Activated T-cell treated with anti-CD3 and anti-CD28 coated beads for 48 hours (primary cell): ENCODE data around the gene C17orf113.
"Not testable (repeated sequence)": the region's sequence is repeated elsewhere in the genome, so short reads cannot be mapped to it uniquely, and the experiment has no call there.

Source experiments
- DNase-seq: peaks from one replicate; pipeline ENCODE4 v3.0.0-alpha.2; 2020; ENCODE audit warnings: low read depth

C17orf113 gene

DNA sequence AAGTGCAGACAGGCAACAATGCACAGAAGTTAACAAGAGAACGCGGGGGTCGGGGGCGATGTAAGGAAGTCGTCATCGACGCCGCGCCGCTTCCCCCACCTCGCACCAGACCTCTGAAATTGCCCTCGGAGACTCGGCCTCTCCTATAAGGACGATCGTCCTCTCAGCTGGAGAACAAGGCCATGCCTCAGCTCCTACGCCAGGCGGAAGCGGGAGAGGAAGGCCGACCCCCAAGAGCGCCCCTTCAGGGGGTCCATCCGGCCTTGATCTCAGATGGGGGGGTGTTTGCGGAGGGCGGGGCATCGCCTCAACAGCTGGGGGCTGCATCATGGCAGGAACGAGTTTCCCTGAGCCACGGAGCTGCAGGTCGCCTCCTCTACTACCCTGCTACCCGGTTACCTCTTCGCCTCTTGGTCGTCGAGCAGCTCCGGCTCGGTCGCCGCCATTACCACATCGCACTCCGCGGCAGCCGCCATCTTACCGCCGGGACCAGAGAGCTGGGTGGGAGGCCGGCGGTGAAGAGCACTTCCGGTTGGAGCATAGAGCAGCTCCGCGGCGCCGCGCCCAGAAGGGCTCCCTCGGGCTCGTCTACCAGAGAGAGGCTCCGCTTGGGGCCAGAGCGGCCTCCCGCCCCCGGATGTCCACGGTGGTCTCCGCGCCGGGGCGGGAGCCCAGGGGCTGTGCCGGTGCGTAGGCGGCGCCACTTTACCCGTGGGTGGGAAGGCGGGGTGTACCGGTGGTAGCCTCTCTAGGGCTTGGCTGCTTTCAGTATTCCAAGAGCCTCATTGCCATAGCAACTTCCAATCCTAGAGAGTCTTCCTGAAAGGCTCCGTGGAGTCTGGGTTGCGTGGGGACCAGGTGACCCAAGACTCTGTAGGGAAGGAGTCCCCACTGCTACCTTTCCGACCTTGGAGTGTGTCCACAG, 33.2 kb downstream of the C17orf113 start, which contains the start of gene DNAJC7:
TSS of gene DNAJC7 (minus strand) at position 499 of the 925 bp plus-strand sequence. CDS start at position 476, 23 bp downstream.
- DNase-seq = peak; percentile 89

DNA sequence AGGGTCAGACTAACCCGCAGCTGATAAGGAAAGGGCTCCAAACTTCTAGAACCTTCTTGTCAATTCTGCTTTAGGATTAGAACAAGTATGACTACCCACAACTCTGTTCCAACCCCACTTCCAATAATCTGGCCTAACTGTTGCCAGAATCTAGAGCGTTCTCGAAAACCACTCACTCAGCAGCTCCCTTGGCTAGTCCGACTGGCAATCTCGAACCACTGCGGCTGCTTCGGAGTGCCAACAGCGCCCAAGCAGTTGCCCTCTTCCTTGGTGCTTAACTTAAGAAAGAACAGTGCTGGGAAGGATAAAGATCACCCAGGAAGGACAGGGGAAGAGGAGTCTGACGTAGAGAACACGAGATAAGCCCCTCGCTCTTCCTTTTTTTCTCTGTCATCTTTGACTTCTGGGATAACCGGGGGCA, 34.0 kb downstream of the C17orf113 start:
- no peak for DNase-seq

DNA sequence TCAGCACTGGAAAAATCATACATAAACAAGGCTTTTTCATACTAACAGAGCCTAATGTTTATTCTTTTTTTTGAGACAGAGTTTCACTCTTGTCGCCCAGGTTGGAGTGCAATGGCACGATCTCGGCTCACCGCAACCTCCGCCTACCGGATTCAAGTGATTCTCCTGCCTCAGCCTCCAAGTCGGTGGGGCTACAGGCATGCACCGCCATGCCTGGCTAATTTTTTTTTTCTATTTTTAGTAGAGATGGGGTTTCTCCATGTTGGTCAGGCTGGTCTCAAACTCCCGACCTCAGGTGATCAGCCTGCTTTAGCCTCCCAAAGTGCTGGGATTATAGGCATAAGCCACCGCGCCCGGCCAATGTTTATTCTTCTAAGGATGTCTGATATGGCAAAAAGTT, 36.7 kb downstream of the C17orf113 start:
- DNase-seq = not testable (repeated sequence)

DNA sequence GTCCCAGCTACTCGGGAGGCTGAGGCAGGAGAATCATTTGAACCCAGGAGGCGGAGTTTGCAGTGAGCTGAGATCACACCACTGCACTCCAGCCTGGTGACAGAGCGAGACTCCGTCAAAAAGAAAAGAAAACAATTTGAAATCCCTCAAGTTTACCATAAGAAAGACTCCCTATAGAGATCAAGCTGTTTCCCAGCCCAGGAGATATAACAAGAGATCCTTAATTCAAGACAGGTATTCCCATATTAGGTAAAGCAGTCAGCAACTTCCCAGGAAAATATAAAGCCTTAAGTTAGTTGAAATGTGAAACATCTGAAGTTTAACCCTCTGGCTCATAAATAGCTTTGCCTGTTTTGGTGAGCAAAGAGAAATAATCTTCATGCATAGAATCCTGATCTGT, 38.0 kb downstream of the C17orf113 start:
- DNase-seq = not testable (repeated sequence)

DNA sequence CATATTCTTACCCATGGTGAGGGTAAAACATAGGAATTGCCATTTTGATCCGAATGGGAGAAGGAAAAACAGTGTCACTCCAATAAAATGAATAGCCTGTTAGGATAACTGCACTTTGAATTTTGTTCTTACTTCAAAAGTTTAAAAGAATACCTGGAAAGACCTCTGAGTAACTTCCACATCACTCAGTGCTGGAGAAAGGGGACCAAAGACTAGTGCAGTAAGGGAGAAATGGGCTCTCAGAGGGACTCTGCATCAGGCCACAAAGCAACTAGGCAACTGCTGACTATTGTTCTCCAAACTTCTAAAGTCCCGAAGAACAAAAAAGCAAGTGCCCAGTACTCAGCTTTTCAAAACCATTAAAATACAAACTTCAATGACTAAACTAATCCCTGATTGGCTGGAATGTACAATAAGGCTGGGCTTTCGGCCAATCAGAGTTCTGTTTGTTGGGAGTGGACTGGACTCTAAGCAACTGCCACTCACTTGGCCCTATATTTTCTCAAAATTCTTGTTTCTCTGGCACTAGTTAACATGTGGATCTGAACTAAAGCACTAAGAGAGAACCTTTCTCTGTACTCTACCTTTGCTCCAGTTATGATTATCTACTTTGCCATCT, 39.4 kb downstream of the C17orf113 start:
- DNase-seq = no peak

DNA sequence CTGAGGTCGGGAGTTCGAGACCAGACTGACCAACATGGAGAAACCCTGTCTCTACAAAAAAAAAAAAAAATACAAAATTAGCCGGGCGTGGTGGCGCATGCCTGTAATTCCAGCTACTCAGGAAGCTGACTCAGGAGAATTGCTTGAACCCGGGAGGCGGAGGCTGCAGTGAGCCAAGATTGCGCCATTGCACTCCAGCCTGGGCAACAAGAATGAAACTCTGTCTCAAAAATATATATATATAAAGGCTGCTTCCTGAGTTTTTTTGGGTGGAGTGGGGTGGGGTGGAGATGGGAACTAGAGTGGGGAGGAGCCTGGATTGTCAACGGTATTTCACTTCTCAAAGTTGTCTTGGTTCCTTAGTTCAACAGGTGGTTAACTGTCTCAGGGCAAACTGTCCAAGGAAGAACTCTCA, 40.1 kb downstream of the C17orf113 start:
- not testable (repeated sequence) for DNase-seq

DNA sequence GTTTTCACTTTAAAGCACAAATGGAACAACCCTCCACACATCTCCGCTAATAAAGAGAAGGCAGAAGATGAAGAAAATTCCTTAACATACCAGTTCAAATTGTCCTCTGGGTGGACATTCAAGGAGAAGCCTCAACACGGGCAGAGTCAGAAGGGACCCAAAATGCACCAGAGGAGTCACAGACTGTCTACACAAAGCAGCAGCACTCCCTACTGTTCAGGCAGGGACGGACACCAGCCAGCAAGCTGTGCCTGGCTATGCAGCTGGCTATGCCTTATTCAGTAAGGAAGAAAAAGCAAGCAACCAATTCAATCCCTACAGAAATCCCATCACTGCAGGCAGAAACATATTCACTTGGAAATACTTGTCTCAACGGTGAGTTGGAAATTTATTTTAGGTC, 41.2 kb downstream of the C17orf113 start:
- no peak for DNase-seq

DNA sequence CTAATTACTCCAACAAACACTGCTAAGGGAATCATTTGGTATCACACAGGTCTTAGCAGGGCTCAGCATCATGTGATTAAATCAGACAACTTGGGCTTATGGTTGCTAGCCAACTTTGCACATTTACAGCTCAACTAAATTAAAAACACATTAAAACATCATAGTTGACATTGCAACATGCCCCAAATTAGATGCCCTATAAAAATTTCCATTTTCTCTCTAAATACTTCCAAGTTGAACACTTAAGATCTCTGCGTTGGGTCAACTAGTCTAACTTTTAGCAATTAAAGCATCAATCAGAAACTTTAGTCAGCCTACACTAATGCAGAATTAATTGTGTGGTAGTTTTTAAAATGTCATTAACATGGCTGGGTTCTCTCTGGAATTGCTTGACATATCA, 45.2 kb downstream of the C17orf113 start:
- no peak for DNase-seq

DNA sequence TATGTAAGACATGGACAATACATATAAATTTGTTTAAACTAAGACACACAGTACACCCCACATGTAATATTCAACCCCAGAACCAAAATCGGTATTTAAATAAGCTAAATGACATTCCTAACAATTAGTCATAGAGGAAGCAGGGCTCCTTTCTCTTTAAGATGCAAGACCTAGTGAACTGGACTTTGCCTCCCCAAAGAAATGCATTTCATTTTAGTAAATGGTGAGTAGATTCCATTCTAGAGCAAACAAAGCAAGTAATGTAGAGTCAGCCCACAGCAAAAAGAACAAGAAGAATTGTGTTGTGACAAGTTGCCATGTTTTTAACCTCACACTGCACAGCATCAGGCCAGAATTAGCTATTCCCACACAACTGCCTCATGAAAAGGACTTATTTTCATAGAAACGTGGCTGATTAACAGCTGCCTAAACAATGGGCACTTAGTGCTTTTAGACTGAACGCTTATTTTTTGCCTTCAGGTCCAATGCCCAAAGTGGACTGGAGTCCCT, 47.6 kb downstream of the C17orf113 start:
- no peak for DNase-seq

DNA sequence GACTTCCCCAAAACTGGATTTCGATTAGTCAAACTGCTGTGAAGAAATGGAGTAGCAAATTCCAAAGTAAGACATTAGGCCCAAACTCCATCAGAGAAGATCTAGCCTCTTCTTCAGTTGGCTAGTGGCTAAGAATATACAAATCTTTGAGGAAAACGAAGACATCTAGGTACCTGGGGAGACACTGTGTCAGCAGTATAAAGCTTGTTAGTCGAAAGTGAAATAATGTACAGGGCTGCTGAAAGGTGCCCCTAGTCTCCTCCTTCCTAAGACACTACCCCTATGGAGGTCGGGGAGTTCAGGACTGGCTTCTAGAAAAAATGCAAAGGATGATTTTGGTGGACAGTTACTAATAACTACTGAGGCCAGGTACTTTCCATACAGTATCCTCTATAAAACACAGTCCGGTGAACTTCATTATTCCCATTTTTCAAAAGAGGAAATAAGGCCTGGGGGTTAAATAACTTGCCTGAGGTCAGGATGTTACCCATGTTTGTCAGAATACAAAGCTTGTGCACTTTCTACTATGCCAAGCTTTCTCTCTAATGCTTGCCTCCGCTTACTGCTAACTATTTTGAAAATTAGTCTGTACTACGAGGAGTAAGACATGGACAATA, 48.1 kb downstream of the C17orf113 start:
- DNase-seq = no peak

DNA sequence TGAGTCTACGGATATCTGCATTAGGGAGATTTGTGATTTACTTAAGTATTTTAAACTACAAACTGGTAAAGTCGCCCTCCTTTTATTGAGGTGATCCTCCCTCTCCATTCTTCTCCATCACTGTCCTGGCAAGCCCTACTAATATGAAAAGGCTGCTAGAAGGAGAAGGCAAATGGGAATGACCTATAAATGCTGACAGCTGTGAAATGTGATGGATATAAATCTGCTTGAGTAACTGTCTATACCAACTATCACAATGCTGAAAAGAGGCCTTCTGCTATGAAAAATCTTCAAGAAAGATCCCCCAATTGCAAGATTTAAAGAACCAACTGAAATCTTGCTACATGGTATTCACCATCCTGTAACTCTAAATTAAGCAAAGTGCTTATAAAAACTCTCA, 48.7 kb downstream of the C17orf113 start:
- DNase-seq = no peak

DNA sequence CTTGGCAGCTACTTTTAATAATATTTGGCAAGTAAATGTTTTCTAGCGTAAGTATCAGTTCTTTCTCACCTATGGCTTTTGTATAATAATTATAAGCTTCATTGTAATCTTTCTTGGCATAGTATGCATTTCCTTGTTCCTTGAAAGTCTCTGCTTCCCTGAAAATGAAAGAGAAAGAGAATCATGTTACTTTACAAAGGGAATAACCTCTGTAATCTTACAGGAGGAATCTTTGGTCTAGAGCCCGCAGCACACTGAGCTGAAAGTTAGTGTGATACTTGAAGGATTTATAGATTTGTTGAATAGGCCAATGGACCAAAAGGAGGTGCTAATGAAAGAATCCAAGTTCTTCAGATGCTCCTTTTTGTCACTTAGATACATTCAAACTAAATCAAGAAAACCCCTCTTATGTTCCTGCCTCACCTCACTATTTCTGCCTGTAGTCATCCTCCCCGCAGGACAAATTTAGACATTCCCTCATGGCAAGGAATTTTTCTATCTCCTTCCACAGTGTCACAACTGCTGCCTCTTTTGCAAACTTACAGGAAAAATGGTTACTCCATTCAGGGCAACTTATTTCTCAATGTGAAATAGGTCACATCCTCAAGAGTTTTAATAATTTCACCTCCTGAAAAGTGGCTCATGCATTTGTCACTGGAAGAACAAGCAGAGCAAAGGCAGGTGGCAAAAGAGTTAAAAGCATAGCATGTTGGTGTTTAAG, 49.8 kb downstream of the C17orf113 start:
- no peak for DNase-seq

DNA sequence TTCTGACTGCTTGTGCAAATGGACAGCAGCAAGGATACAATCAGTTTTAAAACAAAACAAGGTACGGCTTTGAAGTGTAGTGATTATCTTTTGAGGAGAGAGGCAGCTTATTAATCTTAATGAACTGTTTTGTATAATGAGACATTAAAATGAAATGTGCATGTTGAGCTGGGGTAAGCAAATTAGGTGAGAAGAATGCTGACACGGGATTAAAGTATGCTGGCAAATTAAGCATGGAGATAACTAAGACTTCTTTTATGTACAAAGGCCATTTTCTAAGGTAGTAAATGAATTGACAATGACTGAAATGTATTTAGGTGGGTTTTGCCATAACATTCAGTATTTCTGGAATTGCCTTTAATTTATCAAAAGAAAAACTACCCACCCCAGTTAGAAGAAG, 51.9 kb downstream of the C17orf113 start:
- DNase-seq = no peak

DNA sequence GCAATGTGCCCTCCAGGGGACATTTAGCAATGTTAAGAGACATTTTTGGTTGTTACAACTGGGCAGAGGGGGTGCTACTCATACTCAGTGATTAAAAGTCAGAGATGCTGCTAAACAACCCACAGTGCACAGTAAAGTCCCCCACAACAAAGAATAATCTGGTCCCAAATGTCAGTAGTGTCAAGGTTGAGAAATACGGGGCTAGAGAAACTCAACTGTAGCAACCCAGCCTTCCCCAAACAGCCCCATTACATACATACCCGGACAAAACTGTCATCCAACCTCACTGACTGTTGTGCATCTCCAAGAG, 53.6 kb downstream of the C17orf113 start:
- DNase-seq = no peak

DNA sequence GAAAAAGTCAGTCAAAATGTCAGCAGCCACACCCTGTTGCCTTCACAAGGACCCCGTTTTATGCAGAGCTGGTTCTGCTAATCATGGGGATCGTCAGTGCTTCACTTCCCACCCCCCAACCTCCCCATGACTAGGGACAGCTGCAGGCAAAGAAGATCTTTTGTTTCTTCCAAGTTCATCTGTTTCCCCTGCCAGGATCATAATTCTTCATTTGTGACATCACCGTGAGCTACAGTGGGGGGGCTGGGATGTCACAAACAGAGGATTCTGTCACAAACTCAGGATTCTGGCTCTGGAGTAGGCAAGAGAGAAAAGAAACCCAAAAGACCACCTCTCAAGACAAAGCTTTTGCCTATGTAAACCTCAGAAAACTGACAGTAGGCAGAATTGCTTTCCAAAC, 57.8 kb downstream of the C17orf113 start:
- DNase-seq = no peak

DNA sequence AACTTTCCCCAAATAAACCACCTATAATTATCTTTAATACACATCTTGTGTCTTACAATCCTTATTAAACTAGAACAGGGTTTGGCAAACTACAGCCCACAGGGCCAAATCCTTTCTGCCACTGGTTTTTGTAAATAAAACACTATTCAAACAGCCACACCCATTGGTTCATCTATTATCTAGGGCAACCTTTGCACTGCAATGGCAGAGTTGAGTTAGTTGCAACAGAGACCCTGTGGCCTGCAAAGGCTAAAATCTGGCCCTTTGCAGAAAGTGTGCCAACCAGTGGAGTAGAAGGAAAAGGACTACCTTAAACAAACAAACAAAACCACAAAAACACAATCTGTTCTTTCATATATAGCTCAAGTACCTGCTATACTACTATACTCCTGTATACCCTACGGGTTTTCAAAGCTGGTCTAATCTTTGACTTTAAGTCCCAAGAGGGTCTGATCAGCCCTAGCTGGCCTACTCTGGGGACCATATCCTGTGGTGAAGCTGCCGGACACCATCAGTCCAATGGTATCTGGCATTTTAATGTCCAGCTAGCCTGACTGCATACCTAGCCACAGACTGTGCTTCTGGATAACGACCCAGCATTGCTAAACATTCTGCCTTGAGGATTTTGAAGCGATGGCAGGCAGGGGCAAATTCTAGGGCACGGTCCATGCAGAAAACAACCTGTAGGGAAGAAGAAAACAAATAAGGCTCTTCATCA, 60.5 kb downstream of the C17orf113 start:
- no peak for DNase-seq

DNA sequence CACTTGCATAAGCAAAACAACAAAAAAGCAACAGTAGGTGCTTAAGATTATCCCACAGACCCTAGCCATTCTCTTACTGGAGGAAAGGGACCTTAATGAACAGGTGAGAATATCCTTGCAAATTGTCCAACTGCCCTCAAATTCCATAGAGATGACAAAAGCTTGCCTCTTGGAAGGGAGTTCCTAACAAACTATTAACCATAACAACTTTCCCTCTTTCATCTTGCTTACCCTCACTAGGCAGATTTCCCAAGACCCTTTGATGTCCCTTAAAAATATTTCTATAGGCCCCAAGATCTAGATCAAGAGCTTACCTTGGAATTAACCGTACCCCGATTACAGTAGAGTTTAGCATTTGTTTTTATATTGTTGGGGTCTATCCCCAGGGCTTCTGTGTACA, 62.0 kb downstream of the C17orf113 start:
- DNase-seq = no peak
